ENCODE measurements around the gene PTPN4.
A peak's percentile ranks its signal among the peaks of the same experiment; 100 is the strongest.

Gene PTPN4

GRCh38 chr2:119859528-119859927 is 99.8 kb downstream of the PTPN4 start:
- no peak for DNase-seq (ENCODE audit: low spot score)

- no peak for DNase-seq (ENCODE audit: low spot score)
These were observed 101.2 kb downstream of the PTPN4 start for GRCh38 chr2:119860924-119861323.

- DNase-seq (ENCODE audit: low spot score), result no peak
These were observed 102.6 kb downstream of the PTPN4 start for GRCh38 chr2:119862127-119862889.

GRCh38 chr2:119864318-119864717 is 104.6 kb downstream of the PTPN4 start:
- no peak for DNase-seq (ENCODE audit: low spot score)

GRCh38 chr2:119871725-119872124 is 112.0 kb downstream of the PTPN4 start:
- no peak for DNase-seq (ENCODE audit: low spot score)

GRCh38 chr2:119873350-119874315 is 113.9 kb downstream of the PTPN4 start:
- peak; percentile 18 for DNase-seq (ENCODE audit: low spot score)

GRCh38 chr2:119879502-119879901 is 119.8 kb downstream of the PTPN4 start:
- DNase-seq (ENCODE audit: low spot score), result no peak

GRCh38 chr2:119888680-119889079 is 129.0 kb downstream of the PTPN4 start:
- no peak for DNase-seq (ENCODE audit: low spot score)

- DNase-seq (ENCODE audit: low spot score), result no peak
These were observed 138.1 kb downstream of the PTPN4 start for GRCh38 chr2:119897736-119898395.

- DNase-seq (ENCODE audit: low spot score), result no peak
These were observed 141.3 kb downstream of the PTPN4 start for GRCh38 chr2:119901013-119901412.

GRCh38 chr2:119910566-119910965 is 150.8 kb downstream of the PTPN4 start:
- no peak for DNase-seq (ENCODE audit: low spot score)

GRCh38 chr2:119914266-119914665 is 154.5 kb downstream of the PTPN4 start:
- no peak for DNase-seq (ENCODE audit: low spot score)

- no peak for DNase-seq (ENCODE audit: low spot score)
These were observed 162.1 kb downstream of the PTPN4 start for GRCh38 chr2:119921825-119922224.

GRCh38 chr2:119922699-119923098 is 163.0 kb downstream of the PTPN4 start:
- no peak for DNase-seq (ENCODE audit: low spot score)

- DNase-seq (ENCODE audit: low spot score), result no peak
These were observed 169.8 kb downstream of the PTPN4 start for GRCh38 chr2:119929537-119929936.

GRCh38 chr2:119932809-119933208 is 173.1 kb downstream of the PTPN4 start:
- DNase-seq (ENCODE audit: low spot score), result no peak

GRCh38 chr2:119934319-119934718 is 174.6 kb downstream of the PTPN4 start:
- no peak for DNase-seq (ENCODE audit: low spot score)

- no peak for DNase-seq (ENCODE audit: low spot score)
These were observed 178.0 kb downstream of the PTPN4 start for GRCh38 chr2:119937680-119938079.

- no peak for DNase-seq (ENCODE audit: low spot score)
These were observed 180.2 kb downstream of the PTPN4 start for GRCh38 chr2:119939915-119940314.

- DNase-seq (ENCODE audit: low spot score), result no peak
These were observed 181.1 kb downstream of the PTPN4 start for GRCh38 chr2:119940856-119941255.

GRCh38 chr2:119941388-119941787 is 181.7 kb downstream of the PTPN4 start:
- DNase-seq (ENCODE audit: low spot score), result no peak

GRCh38 chr2:119941981-119942513 is 182.3 kb downstream of the PTPN4 start:
- DNase-seq (ENCODE audit: low spot score), result no peak
